GM10847 (cell line): ENCODE results near the gene PTCHD1.

Experiments
- POLR2A ChIP-seq: IDR thresholded peaks from 2 replicates; pipeline ENCODE4 v1.6.1; 2011; ENCODE audit not compliant: insufficient read length; ENCODE audit errors: extremely low read depth

Gene PTCHD1

GRCh38 chrX:23334848-23335599 lies at the start of gene PTCHD1:
TSS of gene PTCHD1 (plus strand) at chrX:23334849. CDS start at chrX:23334876, 27 bp downstream.
- no peak for TF ChIP-seq POLR2A

GRCh38 chrX:23286731-23287130 lies 47.9 kb upstream of the PTCHD1 start:
- TF ChIP-seq POLR2A, result no peak

GRCh38 chrX:23287191-23287725 lies 47.4 kb upstream of the PTCHD1 start:
- TF ChIP-seq POLR2A, result no peak

- TF ChIP-seq POLR2A, result no peak
Measured at GRCh38 chrX:23292354-23292987, 42.2 kb upstream of the PTCHD1 start.

GRCh38 chrX:23292988-23293651 lies 41.5 kb upstream of the PTCHD1 start:
- TF ChIP-seq POLR2A, result no peak

GRCh38 chrX:23304881-23305280 lies 29.8 kb upstream of the PTCHD1 start:
- TF ChIP-seq POLR2A, result no peak

- TF ChIP-seq POLR2A, result no peak
Measured at GRCh38 chrX:23311731-23312130, 22.9 kb upstream of the PTCHD1 start.

GRCh38 chrX:23312136-23312535 lies 22.5 kb upstream of the PTCHD1 start:
- TF ChIP-seq POLR2A, result no peak

GRCh38 chrX:23317799-23318724 lies 16.6 kb upstream of the PTCHD1 start:
- TF ChIP-seq POLR2A, result no peak

- TF ChIP-seq POLR2A, result no peak
Measured at GRCh38 chrX:23327104-23327503, 7.5 kb upstream of the PTCHD1 start.

GRCh38 chrX:23331701-23332100 lies 2.9 kb upstream of the PTCHD1 start:
- no peak for TF ChIP-seq POLR2A

GRCh38 chrX:23332101-23332887 lies 2.4 kb upstream of the PTCHD1 start:
- TF ChIP-seq POLR2A, result no peak

- no peak for TF ChIP-seq POLR2A
Measured at GRCh38 chrX:23332888-23333821, 1.5 kb upstream of the PTCHD1 start.

- TF ChIP-seq POLR2A, result no peak
Measured at GRCh38 chrX:23333842-23334520, 668 bp upstream of the PTCHD1 start.
